Fibroblast of villous mesenchyme (primary cell): ENCODE data around the gene BRAF. TPM values are rescaled to one million over a fixed set of nuclear protein-coding genes. Genes with fewer than 3 reads are reported as not detected.
"Not testable (repeated sequence)": the region's sequence is repeated elsewhere in the genome, so short reads cannot be mapped to it uniquely, and the experiment has no call there.

Source experiments
- DNase-seq: peaks from one replicate; pipeline ENCODE4 v3.0.0-alpha.2; 2010; ENCODE audit warnings: low read depth
- H3K4me3 ChIP-seq: 2 replicates; pipeline ENCODE4 v1.5.1; 2011; ENCODE audit warnings: low read depth, mild to moderate bottlenecking, low read length
- total RNA-seq: library from RNA; depleted of rRNA; stranded (reverse); fragments of >200 nt; gene quantifications from 2 replicates; pipeline ENCODE4 v1.2.3, GENCODE V29; 2012
- TF ChIP-seq, protein P1 (sequence below): IDR thresholded peaks from 2 replicates; pipeline ENCODE4 v1.5.1; 2012; ENCODE audit warnings: low read depth, mild to moderate bottlenecking, low read length; ENCODE audit not compliant: insufficient read depth

Gene BRAF
- total RNA-seq, 1 donor, result 30.7 TPM

DNA sequence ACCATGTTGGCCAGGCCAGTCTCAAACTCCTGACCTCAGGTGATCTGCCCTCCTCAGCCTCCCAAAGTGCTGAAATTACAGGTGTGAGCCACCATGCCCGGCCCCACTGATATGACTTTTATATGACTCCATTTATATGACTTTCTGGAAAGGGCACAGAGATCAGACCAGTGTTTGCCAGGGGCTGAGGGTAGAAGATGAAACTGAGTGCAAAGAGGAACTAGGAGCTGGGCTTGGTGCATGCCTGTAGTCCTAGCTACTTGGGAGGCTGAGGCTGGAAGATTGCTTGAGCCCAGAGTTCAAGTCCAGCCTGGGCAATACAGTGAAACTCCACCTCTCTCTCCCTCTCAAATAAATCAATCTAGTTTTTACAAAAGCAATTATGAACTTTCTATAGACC, 7.5 kb downstream of the BRAF start:
- H3K4me3 ChIP-seq, result no peak overlapping the region
- no peak for DNase-seq
- TF ChIP-seq, protein P1, sequence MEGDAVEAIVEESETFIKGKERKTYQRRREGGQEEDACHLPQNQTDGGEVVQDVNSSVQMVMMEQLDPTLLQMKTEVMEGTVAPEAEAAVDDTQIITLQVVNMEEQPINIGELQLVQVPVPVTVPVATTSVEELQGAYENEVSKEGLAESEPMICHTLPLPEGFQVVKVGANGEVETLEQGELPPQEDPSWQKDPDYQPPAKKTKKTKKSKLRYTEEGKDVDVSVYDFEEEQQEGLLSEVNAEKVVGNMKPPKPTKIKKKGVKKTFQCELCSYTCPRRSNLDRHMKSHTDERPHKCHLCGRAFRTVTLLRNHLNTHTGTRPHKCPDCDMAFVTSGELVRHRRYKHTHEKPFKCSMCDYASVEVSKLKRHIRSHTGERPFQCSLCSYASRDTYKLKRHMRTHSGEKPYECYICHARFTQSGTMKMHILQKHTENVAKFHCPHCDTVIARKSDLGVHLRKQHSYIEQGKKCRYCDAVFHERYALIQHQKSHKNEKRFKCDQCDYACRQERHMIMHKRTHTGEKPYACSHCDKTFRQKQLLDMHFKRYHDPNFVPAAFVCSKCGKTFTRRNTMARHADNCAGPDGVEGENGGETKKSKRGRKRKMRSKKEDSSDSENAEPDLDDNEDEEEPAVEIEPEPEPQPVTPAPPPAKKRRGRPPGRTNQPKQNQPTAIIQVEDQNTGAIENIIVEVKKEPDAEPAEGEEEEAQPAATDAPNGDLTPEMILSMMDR, result no peak

DNA sequence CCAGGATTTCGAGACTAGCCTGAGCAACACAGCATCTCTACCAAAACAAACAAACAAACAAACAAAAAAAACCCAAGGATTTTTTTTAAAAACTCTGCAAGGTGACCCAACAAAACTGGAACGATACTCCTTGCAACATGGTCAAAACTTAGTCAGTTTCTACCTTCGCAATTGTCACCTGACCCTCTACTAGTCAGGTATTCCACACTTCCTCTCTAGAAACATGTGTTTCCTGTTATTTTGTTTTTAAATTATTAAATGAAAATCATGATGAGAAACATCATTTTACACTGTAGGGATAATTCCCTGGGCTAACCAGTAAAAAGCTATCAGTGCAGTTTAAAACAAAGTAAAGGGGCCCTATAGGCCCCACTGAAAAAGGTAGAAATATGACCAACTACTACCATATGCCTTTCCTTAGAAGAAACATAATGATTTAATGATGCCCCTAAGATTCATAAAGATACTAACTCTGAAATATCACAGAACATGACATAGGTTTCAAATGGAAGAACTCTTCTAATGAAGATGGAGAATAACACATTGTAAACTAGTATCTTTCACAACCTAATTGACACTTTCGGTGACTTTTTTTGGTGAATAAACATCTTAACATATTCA, 8.7 kb downstream of the BRAF start:
- TF ChIP-seq, protein P1, result no peak
- H3K4me3 ChIP-seq, result no peak overlapping the region
- DNase-seq, result no peak

DNA sequence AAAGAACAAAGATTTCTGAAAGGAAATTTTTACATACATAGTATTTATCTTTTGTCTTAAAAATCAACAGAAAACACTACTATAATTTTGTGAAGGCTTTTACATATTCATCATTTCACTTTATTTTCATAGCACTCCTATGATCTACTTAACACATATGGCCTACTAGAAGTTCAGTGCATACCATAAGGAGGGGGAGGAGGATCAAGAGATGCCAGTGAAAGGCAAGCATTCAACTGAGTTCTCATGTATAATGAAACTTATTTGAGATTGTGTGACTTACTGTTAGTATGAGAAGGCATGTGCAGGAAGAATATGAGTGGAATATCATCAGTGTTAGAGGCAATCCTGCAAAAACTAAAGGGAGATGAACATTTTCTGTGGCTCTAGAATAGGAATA, 10.6 kb downstream of the BRAF start:
- H3K4me3 ChIP-seq, result no peak overlapping the region
- no peak for DNase-seq
- TF ChIP-seq, protein P1, result no peak

DNA sequence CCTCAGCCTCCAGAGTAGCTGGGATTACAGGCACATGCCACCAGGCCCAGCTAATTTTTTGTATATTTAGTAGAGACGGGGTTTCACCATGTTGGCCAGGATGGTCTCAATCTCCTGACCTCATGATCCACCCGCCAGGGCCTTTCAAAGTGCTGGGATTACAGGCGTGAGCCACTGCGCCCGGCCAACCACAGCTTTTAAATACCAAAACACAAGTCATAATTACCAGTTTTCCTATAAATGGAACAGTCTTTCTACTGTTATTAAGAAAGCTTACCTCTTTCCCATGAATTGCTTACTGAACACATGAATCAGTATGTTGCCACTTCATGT, 11.2 kb downstream of the BRAF start:
- not testable (repeated sequence) for H3K4me3 ChIP-seq, DNase-seq

DNA sequence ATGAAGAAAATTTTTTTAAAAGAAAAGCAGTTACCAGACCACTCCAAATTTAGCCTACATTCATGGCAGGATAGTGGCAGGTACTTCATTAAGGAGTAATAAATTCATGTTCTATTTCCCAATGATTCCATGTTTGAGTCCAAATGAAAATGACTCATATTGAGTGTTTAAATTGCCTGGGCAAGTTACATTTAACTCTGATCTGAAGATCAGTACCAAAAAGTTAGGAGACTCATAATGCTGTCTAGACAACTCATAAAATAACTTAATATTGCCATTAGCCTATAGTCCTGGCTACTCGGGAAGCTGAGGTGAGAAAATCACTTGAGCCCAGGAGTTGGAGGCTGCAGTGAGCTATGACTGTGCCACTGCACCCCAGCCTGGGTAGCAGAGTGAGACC, 13.0 kb downstream of the BRAF start:
- no peak for DNase-seq
- TF ChIP-seq, protein P1, result no peak
- H3K4me3 ChIP-seq, result no peak overlapping the region

DNA sequence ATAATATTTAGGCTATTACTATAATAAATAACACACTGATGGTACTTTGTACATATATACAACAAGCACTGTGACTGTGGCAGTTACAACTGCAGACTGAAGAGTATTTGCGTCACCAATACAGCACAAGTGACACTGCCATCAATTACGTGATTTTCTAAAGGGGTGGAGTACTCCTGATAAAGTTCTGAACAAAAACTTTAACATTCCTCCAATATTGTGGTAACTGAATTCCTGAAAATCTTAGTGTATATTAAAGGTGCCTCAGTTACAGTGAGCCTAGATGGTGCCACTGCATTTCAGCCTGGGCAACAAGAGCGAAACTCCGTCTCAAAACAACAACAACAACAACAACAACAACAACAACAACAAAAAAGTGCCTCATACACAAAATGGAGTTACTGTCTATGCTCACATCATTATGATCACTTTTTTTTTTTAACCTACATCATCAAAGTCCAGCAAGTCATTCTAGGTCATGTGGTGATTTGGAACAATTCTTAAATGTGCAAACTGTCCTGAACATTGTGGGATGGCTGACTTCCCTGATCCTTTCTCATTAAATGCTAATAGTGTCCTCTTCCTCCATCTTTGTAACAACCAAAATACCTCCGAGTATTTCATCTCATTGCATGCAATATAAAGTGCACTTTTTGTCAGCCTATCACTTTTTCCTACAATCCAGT, 15.1 kb downstream of the BRAF start:
- TF ChIP-seq, protein P1, result no peak
- DNase-seq, result no peak
- H3K4me3 ChIP-seq, result no peak overlapping the region

DNA sequence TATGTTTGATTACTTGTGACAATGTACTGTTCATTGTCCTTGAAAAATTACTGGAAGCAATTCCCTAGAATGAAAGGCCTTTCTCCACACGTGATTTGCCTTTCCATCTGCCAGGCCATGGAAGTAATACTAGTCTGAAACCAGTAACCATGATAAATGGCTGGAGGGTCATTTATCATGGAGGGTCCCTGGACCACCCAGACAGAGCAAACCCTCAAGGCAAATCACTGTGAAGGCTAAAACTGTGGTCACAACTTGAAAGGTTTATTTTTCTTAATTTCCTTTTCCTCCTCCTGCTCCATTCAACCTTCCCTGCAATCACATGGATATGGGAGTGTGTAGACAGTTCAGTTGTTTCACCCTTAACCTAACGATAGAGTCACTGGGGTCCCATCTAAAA, 16.4 kb downstream of the BRAF start:
- no peak for DNase-seq
- TF ChIP-seq, protein P1, result no peak
- no peak overlapping the region for H3K4me3 ChIP-seq
